Activated CD8-positive, alpha-beta T cell treated with anti-CD3 and anti-CD28 coated beads for 36 hours (primary cell): ENCODE data around the gene KIRREL3. TPM values are rescaled to one million over a fixed set of nuclear protein-coding genes. Genes with fewer than 3 reads are reported as not detected.

ENCODE experiments used
- ATAC-seq: fragments of 200-7000 bp; cut with Tn5 transposase; one replicate; pipeline ENCODE4 v1.10.0; 2021; ENCODE audit warnings: mild to moderate bottlenecking, moderate library complexity
- CTCF ChIA-PET: fragments of 350-600 bp; sonication (Branson Sonifier 250); formaldehyde crosslinking; loops from one replicate; lab custom pipeline; 2021; ENCODE audit warnings: antibody characterized with exemption; lab: Charles Lee
- POLR2A ChIA-PET: fragments of 350-600 bp; sonication (Branson Sonifier 250); formaldehyde crosslinking; loops from one replicate; lab custom pipeline; 2021; ENCODE audit warnings: antibody characterized with exemption; lab: Charles Lee
- DNase-seq: peaks from one replicate; pipeline ENCODE4 v3.0.0-alpha.2; 2020
- H3K27ac Mint-ChIP-seq: one replicate; pipeline ENCODE4 v1.8.0; 2021; ENCODE audit warnings: mild to moderate bottlenecking, mixed read lengths
- H3K27me3 Mint-ChIP-seq: one replicate; pipeline ENCODE4 v1.8.0; 2021; ENCODE audit warnings: mixed read lengths
- H3K36me3 Mint-ChIP-seq: one replicate; pipeline ENCODE4 v1.8.0; 2021; ENCODE audit warnings: low read depth, mixed read lengths
- H3K4me1 Mint-ChIP-seq: one replicate; pipeline ENCODE4 v1.8.0; 2021; ENCODE audit warnings: low read depth, mixed read lengths
- H3K4me3 Mint-ChIP-seq: one replicate; pipeline ENCODE4 v1.8.0; 2021; ENCODE audit warnings: mild to moderate bottlenecking, moderate library complexity, mixed read lengths
- H3K9me3 Mint-ChIP-seq: one replicate; pipeline ENCODE4 v1.8.0; 2021; ENCODE audit warnings: mixed read lengths
- intact Hi-C: fragments of 100-400 bp; cut with micrococcal nuclease; formaldehyde crosslinking; loops from one replicate; pipeline ENCODE4 v1.10.0; 2022
- total RNA-seq, 2 experiments: library from RNA; stranded (reverse); gene quantifications; one replicate each; pipeline ENCODE4 v1.2.3, GENCODE V29; 2021
- TF ChIP-seq, protein P1 (sequence below): fragments of 200-600 bp; IDR thresholded peaks from one replicate; pipeline ENCODE4 v1.8.0; 2022; ENCODE audit warnings: antibody characterized with exemption, mild to moderate bottlenecking

KIRREL3 gene
- total RNA-seq, 2 experiments from 2014 or later = not detected

DNA sequence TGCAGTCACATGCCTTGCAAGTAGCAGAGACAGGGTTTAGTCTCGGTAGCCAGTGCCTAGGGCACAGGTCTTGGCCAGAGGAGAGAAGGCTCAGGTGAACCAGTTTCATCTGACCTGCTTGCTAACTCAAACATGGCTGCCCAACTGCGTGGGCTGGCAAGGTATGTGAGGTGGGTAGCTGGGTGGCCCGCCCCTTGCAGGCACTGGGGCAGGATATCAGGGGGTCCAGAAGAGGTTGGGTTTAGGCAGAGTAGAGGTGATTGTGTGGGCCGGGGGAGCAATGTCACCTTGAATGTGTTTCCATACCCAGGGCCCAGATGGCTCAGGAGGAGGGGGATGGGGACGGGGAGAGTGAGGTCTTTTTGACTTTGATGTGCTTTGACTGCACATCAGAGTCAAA, 607.4 kb downstream of the KIRREL3 start:
- CTCF ChIA-PET = interaction anchor here (0.5 kb wide), 1 partner anchor 482 kb away, joined by 3 read pairs; no protein-coding TSS in a partner anchor

GRCh38 chr11:126392633-126393013, 607.9 kb downstream of the KIRREL3 start:
- intact Hi-C loops = no loop called here
- ChIA-PET POLR2A (no interaction called here), CTCF (no interaction called here)
- Mint-ChIP-seq H3K4me1 (peaks cover 2% of the 10 kb centered on the region), H3K27ac (no peak overlapping the region), H3K4me3 (no peak overlapping the region), H3K36me3 (no peaks in the 10 kb centered on the region), H3K27me3 (no peaks in the 10 kb centered on the region), H3K9me3 (no peaks in the 10 kb centered on the region)
- DNase-seq (no peak), ATAC-seq (no peak)
- TF ChIP-seq, protein P1, sequence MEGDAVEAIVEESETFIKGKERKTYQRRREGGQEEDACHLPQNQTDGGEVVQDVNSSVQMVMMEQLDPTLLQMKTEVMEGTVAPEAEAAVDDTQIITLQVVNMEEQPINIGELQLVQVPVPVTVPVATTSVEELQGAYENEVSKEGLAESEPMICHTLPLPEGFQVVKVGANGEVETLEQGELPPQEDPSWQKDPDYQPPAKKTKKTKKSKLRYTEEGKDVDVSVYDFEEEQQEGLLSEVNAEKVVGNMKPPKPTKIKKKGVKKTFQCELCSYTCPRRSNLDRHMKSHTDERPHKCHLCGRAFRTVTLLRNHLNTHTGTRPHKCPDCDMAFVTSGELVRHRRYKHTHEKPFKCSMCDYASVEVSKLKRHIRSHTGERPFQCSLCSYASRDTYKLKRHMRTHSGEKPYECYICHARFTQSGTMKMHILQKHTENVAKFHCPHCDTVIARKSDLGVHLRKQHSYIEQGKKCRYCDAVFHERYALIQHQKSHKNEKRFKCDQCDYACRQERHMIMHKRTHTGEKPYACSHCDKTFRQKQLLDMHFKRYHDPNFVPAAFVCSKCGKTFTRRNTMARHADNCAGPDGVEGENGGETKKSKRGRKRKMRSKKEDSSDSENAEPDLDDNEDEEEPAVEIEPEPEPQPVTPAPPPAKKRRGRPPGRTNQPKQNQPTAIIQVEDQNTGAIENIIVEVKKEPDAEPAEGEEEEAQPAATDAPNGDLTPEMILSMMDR = no peak

More for the DNA sequence above, 607.4 kb downstream of the KIRREL3 start:
- POLR2A ChIA-PET = no interaction called here
- TF ChIP-seq, protein P1 = no peak
- intact Hi-C loops = no loop called here
- DNase-seq = no peak
- H3K27ac Mint-ChIP-seq = no peak overlapping the region
- H3K9me3 Mint-ChIP-seq = no peaks in the 10 kb centered on the region
- no peaks in the 10 kb centered on the region for H3K27me3 Mint-ChIP-seq
- no peaks in the 10 kb centered on the region for H3K36me3 Mint-ChIP-seq
- H3K4me1 Mint-ChIP-seq = peaks cover 2% of the 10 kb centered on the region
- no peak overlapping the region for H3K4me3 Mint-ChIP-seq
- ATAC-seq = no peak

GRCh38 chr11:126391970-126392632, 608.5 kb downstream of the KIRREL3 start:
- CTCF ChIA-PET = no interaction called here

GRCh38 chr11:126391286-126391954, 609.1 kb downstream of the KIRREL3 start:
- DNase-seq (no peak), ATAC-seq (no peak)
- no peaks in the 10 kb centered on the region for H3K36me3 Mint-ChIP-seq
- peaks cover 2% of the 10 kb centered on the region for H3K4me1 Mint-ChIP-seq
- TF ChIP-seq, protein P1 = no peak
- H3K9me3 Mint-ChIP-seq = no peaks in the 10 kb centered on the region
- H3K4me3 Mint-ChIP-seq = no peak overlapping the region
- H3K27me3 Mint-ChIP-seq = no peaks in the 10 kb centered on the region
- intact Hi-C loops = no loop called here
- CTCF ChIA-PET = no interaction called here
- H3K27ac Mint-ChIP-seq = no peak overlapping the region
- POLR2A ChIA-PET = no interaction called here

More at GRCh38 chr11:126391970-126392632, 608.5 kb downstream of the KIRREL3 start:
- POLR2A ChIA-PET = no interaction called here
- H3K9me3 Mint-ChIP-seq = no peaks in the 10 kb centered on the region
- H3K27me3 Mint-ChIP-seq = no peaks in the 10 kb centered on the region
- ATAC-seq (no peak), DNase-seq (no peak)
- no peak overlapping the region for H3K4me3 Mint-ChIP-seq
- no peak overlapping the region for H3K27ac Mint-ChIP-seq
- TF ChIP-seq, protein P1 = no peak
- intact Hi-C loops = no loop called here
- H3K36me3 Mint-ChIP-seq = no peaks in the 10 kb centered on the region
- peaks cover 2% of the 10 kb centered on the region for H3K4me1 Mint-ChIP-seq

GRCh38 chr11:126390272-126390867, 610.2 kb downstream of the KIRREL3 start:
- intact Hi-C loops = no loop called here

More at GRCh38 chr11:126390272-126390867, 610.2 kb downstream of the KIRREL3 start:
- CTCF ChIA-PET = no interaction called here
- ATAC-seq = no peak
- TF ChIP-seq, protein P1 = no peak
- Mint-ChIP-seq H3K9me3 (no peaks in the 10 kb centered on the region), H3K27me3 (no peaks in the 10 kb centered on the region), H3K27ac (no peak overlapping the region), H3K36me3 (no peaks in the 10 kb centered on the region), H3K4me3 (no peak overlapping the region), H3K4me1 (peaks cover 2% of the 10 kb centered on the region)
- POLR2A ChIA-PET = no interaction called here
- DNase-seq = no peak
